Activated CD4-positive, alpha-beta memory T cell treated with anti-CD3 and anti-CD28 coated beads, Interleukin-2, amount 10 ng/mL, durations not matched to agents 7 days and 5 days (primary cell): ENCODE data around the gene SLC4A4. TPM values are rescaled to one million over a fixed set of nuclear protein-coding genes. Genes with fewer than 3 reads are reported as not detected.

Experiments
- CTCF ChIA-PET: fragments of 350-600 bp; sonication (Branson Sonifier 250); formaldehyde crosslinking; loops from one replicate; lab custom pipeline; 2021; ENCODE audit warnings: antibody characterized with exemption, inconsistent platforms; lab: Charles Lee
- POLR2A ChIA-PET: fragments of 350-600 bp; sonication (Branson Sonifier 250); formaldehyde crosslinking; loops from one replicate; lab custom pipeline; 2021; ENCODE audit warnings: antibody characterized with exemption; lab: Charles Lee
- DNase-seq: peaks from one replicate; pipeline ENCODE4 v3.0.0-alpha.2; 2020
- H3K27ac Mint-ChIP-seq: one replicate; pipeline ENCODE4 v1.8.0; 2021; ENCODE audit warnings: mild to moderate bottlenecking, mixed read lengths
- H3K27me3 Mint-ChIP-seq: one replicate; pipeline ENCODE4 v1.8.0; 2021; ENCODE audit warnings: mixed read lengths
- H3K36me3 Mint-ChIP-seq: one replicate; pipeline ENCODE4 v1.8.0; 2021; ENCODE audit warnings: low read depth, mixed read lengths
- H3K4me1 Mint-ChIP-seq: one replicate; pipeline ENCODE4 v1.8.0; 2021; ENCODE audit warnings: mixed read lengths
- H3K4me3 Mint-ChIP-seq: one replicate; pipeline ENCODE4 v1.8.0; 2021; ENCODE audit warnings: mild to moderate bottlenecking, mixed read lengths
- H3K9me3 Mint-ChIP-seq: one replicate; pipeline ENCODE4 v1.8.0; 2021; ENCODE audit warnings: mixed read lengths
- total RNA-seq, 2 experiments: library from RNA; stranded (reverse); gene quantifications; one replicate each; pipeline ENCODE4 v1.2.3, GENCODE V29; 2021

SLC4A4 gene
- total RNA-seq, 2 experiments from 2014 or later = 2.3 to 3.1 TPM

DNA sequence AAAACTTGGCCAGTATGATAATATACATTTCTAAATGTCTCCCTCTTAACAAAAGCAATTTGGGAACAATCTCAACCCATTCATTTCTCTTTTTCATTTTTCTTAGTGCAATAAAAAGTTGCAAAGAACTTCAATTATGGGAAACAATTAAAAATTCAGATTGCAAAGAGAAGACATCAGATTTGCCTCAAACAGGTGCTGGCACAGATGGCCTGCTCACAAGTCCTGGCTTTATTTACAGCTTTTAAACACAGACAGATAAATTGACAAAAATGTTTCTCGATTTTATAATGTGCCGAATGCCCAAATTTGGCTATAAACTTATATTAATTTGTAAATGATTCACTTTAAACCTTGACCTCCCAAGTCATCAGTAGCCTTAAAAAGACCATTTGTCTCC lies 28.7 kb downstream of the SLC4A4 start:
- no peak overlapping the region for H3K27ac Mint-ChIP-seq
- H3K27me3 Mint-ChIP-seq = no peaks in the 10 kb centered on the region
- no peaks in the 10 kb centered on the region for H3K9me3 Mint-ChIP-seq
- CTCF ChIA-PET = no interaction called here
- H3K36me3 Mint-ChIP-seq = no peaks in the 10 kb centered on the region
- no peak overlapping the region for H3K4me3 Mint-ChIP-seq
- POLR2A ChIA-PET = no interaction called here
- DNase-seq = no peak
- H3K4me1 Mint-ChIP-seq = no peaks in the 10 kb centered on the region

DNA sequence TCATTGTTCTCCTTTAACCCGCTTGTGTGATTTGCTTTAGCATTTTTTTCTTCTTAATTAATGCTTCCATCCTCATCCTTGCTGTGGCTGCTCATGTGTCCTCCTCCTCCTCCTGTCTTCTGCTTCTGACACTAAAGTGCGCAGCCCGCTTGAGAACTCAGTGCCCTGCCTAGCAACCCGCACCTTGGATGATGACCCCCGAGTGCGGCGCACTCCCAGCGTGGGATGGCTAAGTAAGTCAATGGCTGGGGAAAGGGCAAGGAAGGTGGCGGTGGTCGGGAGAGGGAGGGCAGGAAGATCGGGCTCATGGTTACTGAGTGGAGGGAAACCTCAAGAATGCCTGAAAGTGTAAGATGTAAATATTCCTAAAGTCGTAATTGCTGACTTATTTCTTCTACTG lies 30.1 kb downstream of the SLC4A4 start:
- CTCF ChIA-PET = no interaction called here
- DNase-seq = no peak
- no peak overlapping the region for H3K4me3 Mint-ChIP-seq
- no peaks in the 10 kb centered on the region for H3K27me3 Mint-ChIP-seq
- no peak overlapping the region for H3K27ac Mint-ChIP-seq
- no peaks in the 10 kb centered on the region for H3K4me1 Mint-ChIP-seq
- no peaks in the 10 kb centered on the region for H3K9me3 Mint-ChIP-seq
- no peaks in the 10 kb centered on the region for H3K36me3 Mint-ChIP-seq
- POLR2A ChIA-PET = no interaction called here

DNA sequence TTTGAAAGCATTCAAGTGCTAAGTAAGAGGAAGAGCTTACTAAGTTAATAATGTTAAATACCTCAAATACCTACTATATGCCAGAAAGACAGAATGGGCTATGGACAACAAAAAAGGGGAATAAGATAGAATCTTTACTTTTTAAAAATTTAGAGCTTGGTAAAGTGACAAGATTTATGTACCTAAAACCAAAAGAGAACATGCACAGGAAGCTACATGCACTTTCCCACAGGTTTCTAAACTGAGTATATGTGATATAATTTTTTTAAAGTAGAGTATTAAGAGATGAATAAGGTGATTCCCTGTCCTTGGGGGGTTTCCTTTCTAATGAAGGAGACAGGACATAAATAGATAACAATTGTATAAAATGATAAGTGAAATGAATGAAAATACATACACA lies 30.7 kb downstream of the SLC4A4 start:
- Mint-ChIP-seq H3K27ac (no peak overlapping the region), H3K9me3 (no peaks in the 10 kb centered on the region)

GRCh38 chr4:71375494-71375893 lies 36.7 kb downstream of the SLC4A4 start:
- ChIA-PET POLR2A (no interaction called here), CTCF (no interaction called here)
- no peak overlapping the region for H3K27ac Mint-ChIP-seq
- no peaks in the 10 kb centered on the region for H3K9me3 Mint-ChIP-seq
- H3K36me3 Mint-ChIP-seq = no peaks in the 10 kb centered on the region
- DNase-seq = no peak
- H3K4me3 Mint-ChIP-seq = no peak overlapping the region
- no peaks in the 10 kb centered on the region for H3K27me3 Mint-ChIP-seq
- no peaks in the 10 kb centered on the region for H3K4me1 Mint-ChIP-seq

More for the DNA sequence above, 30.7 kb downstream of the SLC4A4 start:
- POLR2A ChIA-PET = no interaction called here
- CTCF ChIA-PET = no interaction called here
- DNase-seq = no peak
- Mint-ChIP-seq H3K4me1 (no peaks in the 10 kb centered on the region), H3K36me3 (no peaks in the 10 kb centered on the region), H3K4me3 (no peak overlapping the region), H3K27me3 (no peaks in the 10 kb centered on the region)

GRCh38 chr4:71377561-71377960 lies 38.7 kb downstream of the SLC4A4 start:
- H3K27ac Mint-ChIP-seq = no peak overlapping the region

DNA sequence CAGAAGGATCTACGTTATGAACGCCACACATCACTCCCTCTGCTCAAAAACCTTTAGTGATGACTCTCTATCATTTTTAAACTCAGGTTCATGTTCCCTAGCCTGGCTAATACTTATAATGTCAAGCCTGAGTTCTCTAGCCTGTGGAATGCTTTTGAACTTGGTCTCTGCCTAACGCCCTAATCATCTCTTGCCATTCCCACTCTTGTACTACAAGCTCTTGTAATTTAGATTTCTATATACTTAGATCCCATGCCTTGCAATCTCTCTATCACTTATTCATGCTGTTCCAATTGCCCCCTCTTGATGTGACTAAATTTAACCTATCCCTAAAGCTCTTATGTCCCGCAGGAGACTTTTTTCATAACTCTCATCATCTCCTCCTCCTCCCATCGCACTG lies 40.3 kb downstream of the SLC4A4 start:
- Mint-ChIP-seq H3K36me3 (no peaks in the 10 kb centered on the region), H3K4me3 (no peak overlapping the region), H3K27ac (no peak overlapping the region), H3K27me3 (no peaks in the 10 kb centered on the region), H3K4me1 (no peaks in the 10 kb centered on the region), H3K9me3 (no peaks in the 10 kb centered on the region)
- ChIA-PET POLR2A (no interaction called here), CTCF (no interaction called here)
- DNase-seq = no peak

More at GRCh38 chr4:71377561-71377960, 38.7 kb downstream of the SLC4A4 start:
- Mint-ChIP-seq H3K9me3 (no peaks in the 10 kb centered on the region), H3K36me3 (no peaks in the 10 kb centered on the region), H3K4me3 (no peak overlapping the region), H3K4me1 (no peaks in the 10 kb centered on the region), H3K27me3 (no peaks in the 10 kb centered on the region)
- ChIA-PET POLR2A (no interaction called here), CTCF (no interaction called here)
- DNase-seq = no peak

DNA sequence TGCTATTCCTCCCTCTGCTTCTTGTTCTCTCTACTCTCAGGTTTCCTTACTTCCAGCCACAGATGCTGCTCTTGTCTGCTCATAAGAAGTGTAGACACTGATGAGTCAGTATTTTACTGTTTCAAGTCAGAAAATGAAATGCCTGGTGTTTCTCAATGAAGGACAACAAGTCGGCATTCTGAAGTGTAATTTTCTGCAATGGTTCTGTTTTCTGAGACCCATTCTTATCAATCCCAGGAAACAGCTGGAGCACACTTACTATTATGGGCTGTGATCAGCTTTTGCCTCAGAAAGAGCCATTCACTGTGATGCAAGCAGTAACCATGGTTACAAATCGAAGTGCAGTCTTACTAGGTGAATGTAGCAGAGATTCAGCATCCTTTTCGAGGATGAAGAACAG lies 42.0 kb downstream of the SLC4A4 start:
- POLR2A ChIA-PET = no interaction called here
- Mint-ChIP-seq H3K9me3 (no peaks in the 10 kb centered on the region), H3K36me3 (no peaks in the 10 kb centered on the region), H3K4me3 (no peak overlapping the region), H3K4me1 (no peaks in the 10 kb centered on the region), H3K27me3 (no peaks in the 10 kb centered on the region), H3K27ac (no peak overlapping the region)
- no peak for DNase-seq
- CTCF ChIA-PET = no interaction called here

- Mint-ChIP-seq H3K4me3 (no peak overlapping the region), H3K27ac (no peak overlapping the region), H3K4me1 (no peaks in the 10 kb centered on the region), H3K9me3 (no peaks in the 10 kb centered on the region), H3K36me3 (no peaks in the 10 kb centered on the region), H3K27me3 (no peaks in the 10 kb centered on the region)
- DNase-seq = no peak
- CTCF ChIA-PET = no interaction called here
- POLR2A ChIA-PET = interaction anchor here (0.7 kb wide), 1 partner anchor 318 kb away, joined by 3 read pairs; no protein-coding TSS in a partner anchor
Observed at GRCh38 chr4:71382125-71382899, 43.5 kb downstream of the SLC4A4 start.

GRCh38 chr4:71382900-71383560 lies 44.2 kb downstream of the SLC4A4 start:
- H3K4me3 Mint-ChIP-seq = no peak overlapping the region
- no peaks in the 10 kb centered on the region for H3K9me3 Mint-ChIP-seq
- POLR2A ChIA-PET = no interaction called here

GRCh38 chr4:71383984-71384383 lies 45.2 kb downstream of the SLC4A4 start:
- Mint-ChIP-seq H3K36me3 (no peaks in the 10 kb centered on the region), H3K4me3 (no peak overlapping the region), H3K4me1 (no peaks in the 10 kb centered on the region), H3K9me3 (no peaks in the 10 kb centered on the region), H3K27me3 (no peaks in the 10 kb centered on the region), H3K27ac (no peak overlapping the region)
- ChIA-PET CTCF (no interaction called here), POLR2A (no interaction called here)
- DNase-seq = no peak

More at GRCh38 chr4:71382900-71383560, 44.2 kb downstream of the SLC4A4 start:
- H3K27ac Mint-ChIP-seq = no peak overlapping the region
- CTCF ChIA-PET = no interaction called here
- no peak for DNase-seq
- H3K36me3 Mint-ChIP-seq = no peaks in the 10 kb centered on the region
- no peaks in the 10 kb centered on the region for H3K4me1 Mint-ChIP-seq
- no peaks in the 10 kb centered on the region for H3K27me3 Mint-ChIP-seq

- no peaks in the 10 kb centered on the region for H3K9me3 Mint-ChIP-seq
- ChIA-PET POLR2A (no interaction called here), CTCF (no interaction called here)
- H3K27ac Mint-ChIP-seq = no peak overlapping the region
- no peaks in the 10 kb centered on the region for H3K27me3 Mint-ChIP-seq
- H3K4me1 Mint-ChIP-seq = no peaks in the 10 kb centered on the region
- no peak overlapping the region for H3K4me3 Mint-ChIP-seq
- H3K36me3 Mint-ChIP-seq = no peaks in the 10 kb centered on the region
- no peak for DNase-seq
Observed at GRCh38 chr4:71389149-71389827, 50.5 kb downstream of the SLC4A4 start.

DNA sequence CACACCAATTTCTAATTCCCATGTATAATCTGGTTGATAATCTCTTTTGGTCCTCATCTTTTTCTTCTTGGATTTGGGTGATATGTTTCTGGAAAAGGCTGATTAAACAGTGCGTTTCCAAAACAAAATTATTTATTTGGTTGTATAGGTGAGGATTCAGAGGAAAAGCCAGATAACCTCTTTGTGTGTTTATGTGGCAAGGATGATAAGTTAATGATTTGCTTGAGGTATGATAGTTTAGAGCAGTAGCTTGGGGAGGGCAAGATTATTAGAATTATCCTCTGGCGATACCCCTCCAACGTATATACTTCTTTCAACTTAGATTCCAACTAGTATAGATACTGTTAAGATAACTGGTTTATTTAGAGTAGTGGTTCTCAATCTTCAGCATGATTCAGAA lies 53.3 kb downstream of the SLC4A4 start:
- no peaks in the 10 kb centered on the region for H3K4me1 Mint-ChIP-seq
- no peak for DNase-seq
- H3K36me3 Mint-ChIP-seq = no peaks in the 10 kb centered on the region
- H3K4me3 Mint-ChIP-seq = no peak overlapping the region
- no peak overlapping the region for H3K27ac Mint-ChIP-seq
- POLR2A ChIA-PET = no interaction called here
- H3K27me3 Mint-ChIP-seq = no peaks in the 10 kb centered on the region
- CTCF ChIA-PET = no interaction called here
- H3K9me3 Mint-ChIP-seq = no peaks in the 10 kb centered on the region

DNA sequence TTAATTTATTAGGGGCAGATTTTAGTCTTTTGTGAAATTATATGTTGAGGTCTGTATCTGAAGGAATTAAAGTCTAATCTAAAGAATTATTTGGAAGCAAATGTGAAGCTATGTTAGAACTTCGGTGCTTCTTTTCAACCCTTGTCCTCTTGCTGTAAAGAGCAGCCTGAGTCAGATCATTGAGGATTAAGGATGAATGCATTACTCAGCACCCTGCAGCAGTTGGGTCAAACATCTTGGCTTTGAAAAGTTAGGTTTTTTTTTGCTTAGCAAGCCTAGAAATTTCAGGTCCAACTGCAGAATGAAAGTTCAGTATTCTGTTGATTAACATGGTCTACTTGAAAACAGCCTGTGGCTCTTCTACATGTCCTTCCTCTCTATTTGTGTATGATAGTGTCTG lies 57.6 kb downstream of the SLC4A4 start:
- CTCF ChIA-PET = no interaction called here
- H3K27me3 Mint-ChIP-seq = no peaks in the 10 kb centered on the region

More for the DNA sequence above, 57.6 kb downstream of the SLC4A4 start:
- Mint-ChIP-seq H3K4me1 (no peaks in the 10 kb centered on the region), H3K9me3 (no peaks in the 10 kb centered on the region), H3K4me3 (no peak overlapping the region), H3K36me3 (no peaks in the 10 kb centered on the region), H3K27ac (no peak overlapping the region)
- POLR2A ChIA-PET = no interaction called here
- DNase-seq = no peak
